ENCODE results near the gene NRG2. TPM values are rescaled to one million over a fixed set of nuclear protein-coding genes. Genes with fewer than 3 reads are reported as not detected.

NRG2 gene
- total RNA-seq, 1 donor from 2014 or later, result 0.81 TPM

- Mint-ChIP-seq H3K27ac (ENCODE audit: unreplicated experiment) (no peak overlapping the region), H3K36me3 (ENCODE audit: unreplicated experiment) (peaks cover 6% of the 10 kb centered on the region), H3K9me3 (ENCODE audit: unreplicated experiment) (peaks cover 10% of the 10 kb centered on the region), H3K4me1 (ENCODE audit: low read depth, unreplicated experiment) (peaks cover 5% of the 10 kb centered on the region), H3K27me3 (ENCODE audit: unreplicated experiment) (peaks cover 21% of the 10 kb centered on the region), H3K4me3 (ENCODE audit: unreplicated experiment) (no peak overlapping the region)
- DNase-seq, result no peak
- TF ChIP-seq CTCF (IDR thresholded peaks at IDR 0.05; ENCODE audit: partially characterized antibody, unreplicated experiment), result no peak
Measured at GRCh38 chr5:140042393-140042642, 781 bp downstream of the NRG2 start.

GRCh38 chr5:140041492-140042392, 1.4 kb downstream of the NRG2 start:
- peaks cover 21% of the 10 kb centered on the region for H3K27me3 Mint-ChIP-seq (ENCODE audit: unreplicated experiment)
- H3K9me3 Mint-ChIP-seq (ENCODE audit: unreplicated experiment), result peaks cover 10% of the 10 kb centered on the region
- H3K27ac Mint-ChIP-seq (ENCODE audit: unreplicated experiment), result peak overlapping the region; percentile 52
- peak; percentile 44 for DNase-seq
- peak overlapping the region; percentile 82 for H3K4me3 Mint-ChIP-seq (ENCODE audit: unreplicated experiment)
- peaks cover 5% of the 10 kb centered on the region for H3K4me1 Mint-ChIP-seq (ENCODE audit: low read depth, unreplicated experiment)
- peaks cover 6% of the 10 kb centered on the region for H3K36me3 Mint-ChIP-seq (ENCODE audit: unreplicated experiment)
- no peak for TF ChIP-seq CTCF (IDR thresholded peaks at IDR 0.05; ENCODE audit: partially characterized antibody, unreplicated experiment)

GRCh38 chr5:140041099-140041491, 2.0 kb downstream of the NRG2 start:
- Mint-ChIP-seq H3K4me1 (ENCODE audit: low read depth, unreplicated experiment) (peaks cover 5% of the 10 kb centered on the region), H3K9me3 (ENCODE audit: unreplicated experiment) (peaks cover 10% of the 10 kb centered on the region), H3K36me3 (ENCODE audit: unreplicated experiment) (peaks cover 6% of the 10 kb centered on the region), H3K27ac (ENCODE audit: unreplicated experiment) (no peak overlapping the region), H3K27me3 (ENCODE audit: unreplicated experiment) (peaks cover 21% of the 10 kb centered on the region), H3K4me3 (ENCODE audit: unreplicated experiment) (peak overlapping the region; percentile 82)
- no peak for DNase-seq
- no peak for TF ChIP-seq CTCF (IDR thresholded peaks at IDR 0.05; ENCODE audit: partially characterized antibody, unreplicated experiment)

GRCh38 chr5:140040358-140040757, 2.7 kb downstream of the NRG2 start:
- no peak for DNase-seq
- peaks cover 12% of the 10 kb centered on the region for H3K4me1 Mint-ChIP-seq (ENCODE audit: low read depth, unreplicated experiment)
- no peak overlapping the region for H3K4me3 Mint-ChIP-seq (ENCODE audit: unreplicated experiment)
- peaks cover 6% of the 10 kb centered on the region for H3K36me3 Mint-ChIP-seq (ENCODE audit: unreplicated experiment)
- H3K27ac Mint-ChIP-seq (ENCODE audit: unreplicated experiment), result no peak overlapping the region
- no peak for TF ChIP-seq CTCF (IDR thresholded peaks at IDR 0.05; ENCODE audit: partially characterized antibody, unreplicated experiment)
- H3K9me3 Mint-ChIP-seq (ENCODE audit: unreplicated experiment), result peaks cover 10% of the 10 kb centered on the region
- peaks cover 21% of the 10 kb centered on the region for H3K27me3 Mint-ChIP-seq (ENCODE audit: unreplicated experiment)

GRCh38 chr5:140039561-140039960, 3.5 kb downstream of the NRG2 start:
- H3K4me1 Mint-ChIP-seq (ENCODE audit: low read depth, unreplicated experiment), result peaks cover 12% of the 10 kb centered on the region
- no peak for TF ChIP-seq CTCF (IDR thresholded peaks at IDR 0.05; ENCODE audit: partially characterized antibody, unreplicated experiment)
- no peak for DNase-seq
- H3K27ac Mint-ChIP-seq (ENCODE audit: unreplicated experiment), result no peak overlapping the region
- H3K36me3 Mint-ChIP-seq (ENCODE audit: unreplicated experiment), result peaks cover 12% of the 10 kb centered on the region
- no peak overlapping the region for H3K4me3 Mint-ChIP-seq (ENCODE audit: unreplicated experiment)
- peaks cover 14% of the 10 kb centered on the region for H3K9me3 Mint-ChIP-seq (ENCODE audit: unreplicated experiment)
- H3K27me3 Mint-ChIP-seq (ENCODE audit: unreplicated experiment), result peaks cover 15% of the 10 kb centered on the region
